CD8-positive, alpha-beta memory T cell (primary cell): ENCODE data around the gene F2. TPM values are rescaled to one million over a fixed set of nuclear protein-coding genes. Genes with fewer than 3 reads are reported as not detected.
"Not testable (repeated sequence)": the region's sequence is repeated elsewhere in the genome, so short reads cannot be mapped to it uniquely, and the experiment has no call there.

ENCODE experiments used
- CTCF ChIA-PET: fragments of 350-600 bp; sonication (Branson Sonifier 250); formaldehyde crosslinking; loops from one replicate; lab custom pipeline; 2021; ENCODE audit warnings: antibody characterized with exemption; lab: Charles Lee
- POLR2A ChIA-PET: fragments of 350-600 bp; sonication (Branson Sonifier 250); formaldehyde crosslinking; loops from one replicate; lab custom pipeline; 2021; ENCODE audit warnings: antibody characterized with exemption; lab: Charles Lee
- DNase-seq, 5 donors: peaks; one replicate each; pipeline versions ENCODE4 v3.0.0 to v3.0.0-alpha.2; 2020 to 2022; ENCODE audit warnings: mixed read lengths in 1 of 5
- H3K27ac ChIP-seq: one replicate; pipeline ENCODE4 v1.7.0; 2013; ENCODE audit warnings: low read depth, mild to moderate bottlenecking, low read length, moderate library complexity
- H3K27me3 ChIP-seq: 2 replicates; pipeline ENCODE4 v1.7.0; 2013; ENCODE audit warnings: low read length, mild to moderate bottlenecking; ENCODE audit not compliant: insufficient read depth, poor library complexity, severe bottlenecking
- H3K36me3 ChIP-seq: 2 replicates; pipeline ENCODE4 v1.7.0; 2013; ENCODE audit warnings: mild to moderate bottlenecking, low read length, moderate library complexity; ENCODE audit not compliant: insufficient read depth
- H3K4me1 ChIP-seq: 2 replicates; pipeline ENCODE4 v1.7.0; 2013; ENCODE audit warnings: mild to moderate bottlenecking, low read length, moderate library complexity; ENCODE audit not compliant: insufficient read depth
- H3K4me3 ChIP-seq: 2 replicates; pipeline ENCODE4 v1.7.0; 2013; ENCODE audit warnings: mild to moderate bottlenecking, low read length
- H3K9me3 ChIP-seq: 2 replicates; pipeline ENCODE4 v1.7.0; 2013; ENCODE audit warnings: mild to moderate bottlenecking, low read length
- H3K27ac Mint-ChIP-seq, 8 donors: one replicate each; pipeline ENCODE4 v1.8.0; 2020 to 2021; ENCODE audit warnings: mixed read lengths in 8 of 8, mild to moderate bottlenecking in 6 of 8, inconsistent platforms in 3 of 8, moderate library complexity in 3 of 8
- H3K27me3 Mint-ChIP-seq, 2 donors: one replicate each; pipeline ENCODE4 v1.8.0; 2020 to 2021; ENCODE audit warnings: mixed read lengths in 2 of 2, mild to moderate bottlenecking in 1 of 2, moderate library complexity in 1 of 2
- H3K36me3 Mint-ChIP-seq, 3 donors: one replicate each; pipeline ENCODE4 v1.8.0; 2020 to 2021; ENCODE audit warnings: mixed read lengths in 3 of 3, inconsistent platforms in 1 of 3, mild to moderate bottlenecking in 1 of 3
- H3K4me1 Mint-ChIP-seq, 3 donors: one replicate each; pipeline ENCODE4 v1.8.0; 2020 to 2021; ENCODE audit warnings: mixed read lengths in 3 of 3, inconsistent platforms in 1 of 3, mild to moderate bottlenecking in 1 of 3
- H3K4me3 Mint-ChIP-seq, 7 donors: one replicate each; pipeline ENCODE4 v1.8.0; 2020 to 2021; ENCODE audit warnings: mixed read lengths in 7 of 7, mild to moderate bottlenecking in 6 of 7, moderate library complexity in 4 of 7, inconsistent platforms in 2 of 7
- H3K9me3 Mint-ChIP-seq, 5 donors: one replicate each; pipeline ENCODE4 v1.8.0; 2020 to 2022; ENCODE audit warnings: mixed read lengths in 5 of 5, mild to moderate bottlenecking in 3 of 5, moderate library complexity in 2 of 5, inconsistent platforms in 1 of 5
- polyA plus RNA-seq: library from polyadenylated mRNA; unstranded; fragments of 300-500 nt; fragmentation: Illumina TruSeq; gene quantifications from one replicate; pipeline ENCODE4 v1.2.3, GENCODE V29; 2021
- total RNA-seq, 2 experiments: library from RNA; stranded (reverse); gene quantifications; one replicate each; pipeline ENCODE4 v1.2.3, GENCODE V29; 2021

The F2 gene
- total RNA-seq (not detected), polyA plus RNA-seq (not detected)

- CTCF ChIA-PET = no interaction called here
- Histone ChIP-seq H3K9me3 (no peaks in the 10 kb centered on the region), H3K4me3 (no peak within 1 kb of the TSS), H3K27me3 (no peaks in the 10 kb centered on the region), H3K27ac (no peak within 1 kb of the TSS), H3K36me3 (no peaks in the 10 kb centered on the region), H3K4me1 (peaks cover 6% of the 10 kb centered on the region)
- H3K4me1 Mint-ChIP-seq = peaks cover 0 to 8% (median 6%) of the 10 kb centered on the region in 3 donors
- no peaks in the 10 kb centered on the region for H3K36me3 Mint-ChIP-seq
- H3K4me3 Mint-ChIP-seq = no peak within 1 kb of the TSS
- peaks cover 0 to 4% of the 10 kb centered on the region in 2 donors for H3K27me3 Mint-ChIP-seq
- no peak for DNase-seq
- POLR2A ChIA-PET = no interaction called here
- H3K9me3 Mint-ChIP-seq = no peaks in the 10 kb centered on the region
- peak within 1 kb of the TSS in 2 of 8 donors; percentile 28 to 78 for H3K27ac Mint-ChIP-seq
Measured at GRCh38 chr11:46719048-46719542, at the start of gene F2. Gene F2, plus strand, starts transcription at chr11:46719213. Its CDS starts 23 bp downstream, at chr11:46719236.

GRCh38 chr11:46669711-46670139 is 49.3 kb upstream of the F2 start:
- Mint-ChIP-seq H3K27ac (peak overlapping the region; percentile 30 to 96 (median 72)), H3K27me3 (no peaks in the 10 kb centered on the region), H3K4me1 (peaks cover 41 to 53% (median 49%) of the 10 kb centered on the region in 3 donors), H3K36me3 (peaks cover 7 to 78% (median 26%) of the 10 kb centered on the region in 3 donors), H3K9me3 (no peaks in the 10 kb centered on the region), H3K4me3 (peak overlapping the region in 4 of 7 donors; percentile 18 to 58 (median 44))
- Histone ChIP-seq H3K4me3 (no peak overlapping the region), H3K36me3 (peaks cover 56% of the 10 kb centered on the region), H3K9me3 (no peaks in the 10 kb centered on the region), H3K27ac (no peak overlapping the region), H3K27me3 (no peaks in the 10 kb centered on the region), H3K4me1 (peaks cover 61% of the 10 kb centered on the region)
- POLR2A ChIA-PET = no interaction called here
- DNase-seq = peak in 1 of 5 donors; percentile 36
- CTCF ChIA-PET = interaction anchor here (1.8 to 3.0 kb wide), 2 partner anchors 13 to 27 kb away, joined by 6 to 19 read pairs; no protein-coding TSS in a partner anchor

GRCh38 chr11:46670521-46670920 is 48.5 kb upstream of the F2 start:
- DNase-seq = peak in 2 of 5 donors; percentile 13 to 20
- not testable (repeated sequence) for H3K27me3 ChIP-seq, H3K27ac ChIP-seq, H3K27me3 Mint-ChIP-seq, H3K9me3 ChIP-seq, H3K9me3 Mint-ChIP-seq
- CTCF ChIA-PET = interaction anchor here (0.8 to 3.0 kb wide), 12 partner anchors 9 to 482 kb away, joined by 3 to 19 read pairs (median 4); partner anchors contain the start of genes ARHGAP1, ATG13, HARBI1 and ZNF408
- H3K4me3 ChIP-seq = peak overlapping the region; percentile 30
- H3K4me1 ChIP-seq = peaks cover 69% of the 10 kb centered on the region
- peaks cover 7 to 72% (median 23%) of the 10 kb centered on the region in 3 donors for H3K36me3 Mint-ChIP-seq
- POLR2A ChIA-PET = interaction anchor here (0.5 to 1.5 kb wide), 2 partner anchors 30 to 42 kb away, joined by 3 to 12 read pairs; partner anchors contain the start of genes ARHGAP1 and ZNF408
- peaks cover 46 to 61% (median 57%) of the 10 kb centered on the region in 3 donors for H3K4me1 Mint-ChIP-seq
- peak overlapping the region in 5 of 7 donors; percentile 76 to 86 (median 81) for H3K4me3 Mint-ChIP-seq
- peak overlapping the region; percentile 7 to 96 (median 84) for H3K27ac Mint-ChIP-seq
- H3K36me3 ChIP-seq = peaks cover 49% of the 10 kb centered on the region

GRCh38 chr11:46671958-46672315 is 47.1 kb upstream of the F2 start:
- no peaks in the 10 kb centered on the region for H3K27me3 ChIP-seq
- peaks cover 83% of the 10 kb centered on the region for H3K4me1 ChIP-seq
- peak overlapping the region; percentile 30 for H3K4me3 ChIP-seq
- Mint-ChIP-seq H3K36me3 (peaks cover 7 to 69% (median 17%) of the 10 kb centered on the region in 3 donors), H3K4me3 (peak overlapping the region in 6 of 7 donors; percentile 32 to 86 (median 80)), H3K27me3 (no peaks in the 10 kb centered on the region), H3K9me3 (no peaks in the 10 kb centered on the region), H3K4me1 (peaks cover 55 to 73% (median 66%) of the 10 kb centered on the region in 3 donors), H3K27ac (peak overlapping the region; percentile 72 to 96 (median 90))
- DNase-seq = peak in 1 of 5 donors; percentile 8
- H3K27ac ChIP-seq = no peak overlapping the region
- CTCF ChIA-PET = interaction anchor here (0.6 to 3.0 kb wide), 7 partner anchors 9 to 634 kb away, joined by 3 to 19 read pairs (median 3); partner anchors contain the start of genes ARHGAP1, ATG13, HARBI1 and ZNF408
- no peaks in the 10 kb centered on the region for H3K9me3 ChIP-seq
- POLR2A ChIA-PET = no interaction called here
- H3K36me3 ChIP-seq = peaks cover 37% of the 10 kb centered on the region

GRCh38 chr11:46672381-46672839 is 46.6 kb upstream of the F2 start:
- peak in 1 of 5 donors; percentile 16 for DNase-seq
- Histone ChIP-seq H3K4me3 (no peak overlapping the region), H3K9me3 (no peaks in the 10 kb centered on the region), H3K27me3 (no peaks in the 10 kb centered on the region), H3K36me3 (peaks cover 32% of the 10 kb centered on the region), H3K27ac (no peak overlapping the region), H3K4me1 (peaks cover 87% of the 10 kb centered on the region)
- Mint-ChIP-seq H3K27ac (peak overlapping the region; percentile 50 to 97 (median 90)), H3K36me3 (peaks cover 7 to 69% (median 17%) of the 10 kb centered on the region in 3 donors), H3K4me1 (peaks cover 59 to 78% (median 71%) of the 10 kb centered on the region in 3 donors), H3K4me3 (peak overlapping the region in 5 of 7 donors; percentile 32 to 86 (median 78)), H3K27me3 (no peaks in the 10 kb centered on the region), H3K9me3 (no peaks in the 10 kb centered on the region)
- ChIA-PET POLR2A (no interaction called here), CTCF (interaction anchor here (1.0 to 3.0 kb wide), 5 partner anchors 9 to 56 kb away, joined by 3 to 19 read pairs (median 6); partner anchors contain the start of genes ARHGAP1, ATG13, HARBI1 and ZNF408)

GRCh38 chr11:46673713-46674462 is 45.1 kb upstream of the F2 start:
- CTCF ChIA-PET = interaction anchor here (2.1 kb wide), 1 partner anchor 9 kb away, joined by 6 read pairs; no protein-coding TSS in a partner anchor
- Histone ChIP-seq H3K4me3 (no peak overlapping the region), H3K27ac (no peak overlapping the region), H3K36me3 (peaks cover 29% of the 10 kb centered on the region), H3K27me3 (no peaks in the 10 kb centered on the region), H3K9me3 (no peaks in the 10 kb centered on the region), H3K4me1 (peaks cover 85% of the 10 kb centered on the region)
- Mint-ChIP-seq H3K27me3 (no peaks in the 10 kb centered on the region), H3K27ac (peak overlapping the region; percentile 80 to 97 (median 87)), H3K4me1 (peaks cover 62 to 79% (median 68%) of the 10 kb centered on the region in 3 donors), H3K36me3 (peaks cover 10 to 68% (median 15%) of the 10 kb centered on the region in 3 donors), H3K4me3 (no peak overlapping the region), H3K9me3 (no peaks in the 10 kb centered on the region)
- peak in 1 of 5 donors; percentile 18 for DNase-seq
- POLR2A ChIA-PET = interaction anchor here (0.5 to 2.2 kb wide), 2 partner anchors 27 to 99 kb away, joined by 5 to 8 read pairs; partner anchors contain the start of genes ARHGAP1 and ZNF408

GRCh38 chr11:46674463-46675287 is 44.3 kb upstream of the F2 start:
- H3K4me3 ChIP-seq = no peak overlapping the region
- Mint-ChIP-seq H3K27me3 (no peaks in the 10 kb centered on the region), H3K4me3 (peak overlapping the region in 5 of 7 donors; percentile 23 to 76 (median 55)), H3K4me1 (peaks cover 57 to 72% (median 60%) of the 10 kb centered on the region in 3 donors), H3K9me3 (no peaks in the 10 kb centered on the region), H3K36me3 (peaks cover 4 to 68% (median 11%) of the 10 kb centered on the region in 3 donors), H3K27ac (peak overlapping the region; percentile 80 to 97 (median 87))
- peaks cover 29% of the 10 kb centered on the region for H3K36me3 ChIP-seq
- H3K27me3 ChIP-seq = no peaks in the 10 kb centered on the region
- peak in 3 of 5 donors; percentile 9 to 50 (median 47) for DNase-seq
- H3K9me3 ChIP-seq = no peaks in the 10 kb centered on the region
- peak overlapping the region; percentile 34 for H3K27ac ChIP-seq
- ChIA-PET CTCF (interaction anchor here (2.1 kb wide), 1 partner anchor 9 kb away, joined by 6 read pairs; no protein-coding TSS in a partner anchor), POLR2A (interaction anchor here (0.6 to 2.2 kb wide), 2 partner anchors 11 to 26 kb away, joined by 3 to 8 read pairs; partner anchors contain the start of genes ARHGAP1 and ZNF408)
- peaks cover 77% of the 10 kb centered on the region for H3K4me1 ChIP-seq
